HepG2 (cell line): ENCODE results near the gene CAPN12. TPM values are rescaled to one million over a fixed set of nuclear protein-coding genes. Genes with fewer than 3 reads are reported as not detected.

Source experiments
- ATAC-seq: fragments of 200-7000 bp; cut with Tn5 transposase; 3 replicates; pipeline ENCODE4 v1.9.1; 2020; ENCODE audit warnings: mild to moderate bottlenecking, moderate library complexity
- BruUV-seq: library from RNA; stranded (reverse); fragments of 400-500 nt; replicated peaks from 2 replicates; lab custom pipeline; 2021; lab: Mats Ljungman, UMichigan
- CTCF ChIA-PET: fragments of 300-600 bp; formaldehyde crosslinking; extraction: SDS; loops from one replicate; lab custom pipeline; 2021; ENCODE audit warnings: low total read pairs, inconsistent platforms, low intra/inter-chr PET ratio; lab: Yijun Ruan, JAX
- POLR2A ChIA-PET: fragments of 350-600 bp; sonication (Branson Sonifier 250); formaldehyde crosslinking; loops from one replicate; lab custom pipeline; 2020; ENCODE audit warnings: antibody characterized with exemption, inconsistent platforms; lab: Yijun Ruan, JAX
- DNase-seq: peaks from one replicate; pipeline ENCODE4 v3.0.0-alpha.2; 2015; ENCODE audit warnings: low spot score
- FAIRE-seq: peaks from 3 replicates; lab custom pipeline; 2011; peaks lifted over from hg19 to GRCh38; lab: Jason Lieb, UNC
- H2AFZ ChIP-seq: one replicate; pipeline ENCODE4 v1.6.1; 2011; ENCODE audit warnings: low read length, inconsistent platforms
- H3K27ac ChIP-seq: fragments of 300-600 bp; 3 replicates; pipeline ENCODE4 v1.8.0; 2011; ENCODE audit warnings: mixed run types, mild to moderate bottlenecking, mixed read lengths, low read length, inconsistent platforms; ENCODE audit not compliant: insufficient read depth; ENCODE audit errors: extremely low read length
- H3K27me3 ChIP-seq, 2 experiments: fragments of 200-600 bp in 1 of 2; 2 replicates in 1 of 2; 3 replicates in 1 of 2; pipeline versions ENCODE4 v1.6.0 to v1.8.0; 2011; ENCODE audit warnings: low read length in 2 of 2, mild to moderate bottlenecking in 2 of 2, moderate library complexity in 2 of 2, inconsistent platforms in 1 of 2; ENCODE audit not compliant: insufficient read depth in 2 of 2, control insufficient read depth in 1 of 2
- H3K36me3 ChIP-seq, 2 experiments: fragments of 200-600 bp in 1 of 2; replicated peaks in 1 of 2; 2 replicates in 1 of 2; 3 replicates in 1 of 2; pipeline versions ENCODE4 v1.5.1 to v1.8.0; 2011; ENCODE audit warnings: low read length in 2 of 2, inconsistent platforms in 1 of 2; ENCODE audit not compliant: insufficient read depth in 2 of 2, control insufficient read depth in 1 of 2
- H3K4me1 ChIP-seq: 2 replicates; pipeline ENCODE4 v1.5.1; 2012; ENCODE audit warnings: low read length, inconsistent platforms; ENCODE audit not compliant: insufficient read depth
- H3K4me2 ChIP-seq: 2 replicates; pipeline ENCODE4 v1.6.0; 2011; ENCODE audit warnings: low read depth, low read length, inconsistent platforms
- H3K4me3 ChIP-seq, 3 experiments: fragments of 200-600 bp in 1 of 3; sonication (generic), shearing (Covaris generic) in 1 of 3; replicated peaks in 1 of 3; 2 replicates each; pipeline ENCODE4 v1.5.1; 2011 to 2016; ENCODE audit warnings: low read length in 3 of 3, inconsistent platforms in 2 of 3, low read depth in 2 of 3, mild to moderate bottlenecking in 2 of 3, control low read depth in 1 of 3, mixed read lengths in 1 of 3; ENCODE audit not compliant: insufficient read depth in 1 of 3
- H3K79me2 ChIP-seq: one replicate; pipeline ENCODE4 v1.6.1; 2011; ENCODE audit warnings: low read length, inconsistent platforms; ENCODE audit not compliant: insufficient read depth
- H3K9ac ChIP-seq: 2 replicates; pipeline ENCODE4 v1.6.0; 2011; ENCODE audit warnings: mild to moderate bottlenecking, low read depth, low read length, inconsistent platforms; ENCODE audit not compliant: insufficient read depth
- H3K9me3 ChIP-seq: 2 replicates; pipeline ENCODE4 v1.5.1; 2012; ENCODE audit warnings: mild to moderate bottlenecking, low read length
- H4K20me1 ChIP-seq: 2 replicates; pipeline ENCODE4 v1.6.0; 2011; ENCODE audit warnings: inconsistent platforms, mild to moderate bottlenecking, low read length, moderate library complexity; ENCODE audit not compliant: insufficient read depth
- AGO1 ChIP-seq: fragments of 200-400 bp; formaldehyde crosslinking; IDR thresholded peaks from 2 replicates; pipeline ENCODE4 v1.6.1; 2017; ENCODE audit warnings: mild to moderate bottlenecking, low read depth, low read length, moderate library complexity; ENCODE audit not compliant: poor library complexity, severe bottlenecking
- CBFB ChIP-seq: sonication (generic); formaldehyde crosslinking; IDR thresholded peaks from 2 replicates; pipeline ENCODE4 v1.4.0; 2020; ENCODE audit warnings: missing genetic modification reagents
- CENPT ChIP-seq: sonication (generic); formaldehyde crosslinking; IDR thresholded peaks from 2 replicates; pipeline ENCODE4 v1.8.0; 2022; ENCODE audit warnings: low read depth, mild to moderate bottlenecking, moderate library complexity, missing genetic modification reagents
- EHMT2 ChIP-seq: fragments of 200-600 bp; sonication (generic); IDR thresholded peaks from 2 replicates; pipeline ENCODE4 v1.7.0; 2017; ENCODE audit warnings: antibody characterized with exemption, low read depth, low read length, borderline replicate concordance
- HOXA3 ChIP-seq: sonication (generic); formaldehyde crosslinking; IDR thresholded peaks from 2 replicates; pipeline ENCODE4 v1.5.0; 2020; ENCODE audit warnings: missing genetic modification reagents
- HOXA7 ChIP-seq: sonication (generic); formaldehyde crosslinking; IDR thresholded peaks from 2 replicates; pipeline ENCODE4 v1.8.1; 2022; ENCODE audit warnings: mild to moderate bottlenecking, missing genetic modification reagents, moderate library complexity
- HOXD1 ChIP-seq: sonication (generic); formaldehyde crosslinking; IDR thresholded peaks from 2 replicates; pipeline ENCODE4 v1.5.0; 2020; ENCODE audit warnings: missing genetic modification reagents
- KAT7 ChIP-seq: IDR thresholded peaks from 2 replicates; pipeline ENCODE4 v1.6.1; 2018; ENCODE audit warnings: borderline replicate concordance, missing compliant biosample characterization
- KDM2A ChIP-seq: sonication (generic); formaldehyde crosslinking; IDR thresholded peaks from 2 replicates; pipeline ENCODE4 v1.4.0; 2020; ENCODE audit warnings: low read depth, missing genetic modification reagents, borderline replicate concordance
- MBNL3 ChIP-seq: fragments of 250-450 bp; sonication (Bioruptor Pico); conservative IDR thresholded peaks from 2 replicates; pipeline ENCODE4 v1.8.0; 2022; ENCODE audit warnings: mild to moderate bottlenecking, inconsistent platforms
- MED1 ChIP-seq: sonication (generic); formaldehyde crosslinking; IDR thresholded peaks from 2 replicates; pipeline ENCODE4 v1.4.0; 2020; ENCODE audit warnings: missing genetic modification reagents
- RXRB ChIP-seq: IDR thresholded peaks from 2 replicates; pipeline ENCODE4 v1.6.1; 2016; ENCODE audit warnings: borderline replicate concordance, missing genetic modification reagents, missing compliant biosample characterization
- SIN3A ChIP-seq: IDR thresholded peaks from 2 replicates; pipeline ENCODE4 v1.6.1; 2011; ENCODE audit warnings: low read depth, mild to moderate bottlenecking, control low read depth, low read length, borderline replicate concordance
- SPEN ChIP-seq: sonication (generic); formaldehyde crosslinking; IDR thresholded peaks from 2 replicates; pipeline ENCODE4 v1.5.1; 2020; ENCODE audit warnings: low read depth, mild to moderate bottlenecking, missing genetic modification reagents
- TRIM24 ChIP-seq: sonication (generic); formaldehyde crosslinking; IDR thresholded peaks from 2 replicates; pipeline ENCODE4 v1.8.0; 2022; ENCODE audit warnings: mild to moderate bottlenecking, missing genetic modification reagents
- ZBTB38 ChIP-seq: sonication (generic); formaldehyde crosslinking; IDR thresholded peaks from 2 replicates; pipeline ENCODE4 v1.5.1; 2020; ENCODE audit warnings: mild to moderate bottlenecking, missing genetic modification reagents
- ZFP36L2 ChIP-seq: sonication (generic); formaldehyde crosslinking; IDR thresholded peaks from 2 replicates; pipeline ENCODE4 v1.4.0; 2020; ENCODE audit warnings: missing genetic modification reagents
- ZFX ChIP-seq: sonication (generic); formaldehyde crosslinking; IDR thresholded peaks from 2 replicates; pipeline ENCODE4 v1.4.0; 2020; ENCODE audit warnings: mild to moderate bottlenecking, low read depth, missing genetic modification reagents, moderate library complexity
- ZNF143 ChIP-seq: sonication (generic); formaldehyde crosslinking; IDR thresholded peaks from 2 replicates; pipeline ENCODE4 v1.4.0; 2020; ENCODE audit warnings: missing genetic modification reagents
- ZNF251 ChIP-seq: sonication (generic); formaldehyde crosslinking; IDR thresholded peaks from 2 replicates; pipeline ENCODE4 v1.9.0; 2021; ENCODE audit warnings: mild to moderate bottlenecking, missing genetic modification reagents
- ZNF3 ChIP-seq: IDR thresholded peaks from 2 replicates; pipeline ENCODE4 v1.7.0; 2017; ENCODE audit warnings: inconsistent platforms
- ZNF782 ChIP-seq: sonication (generic); formaldehyde crosslinking; IDR thresholded peaks from 2 replicates; pipeline ENCODE4 v1.4.0; 2020; ENCODE audit warnings: missing genetic modification reagents, mild to moderate bottlenecking, borderline replicate concordance
- WGBS: methylation state at CpG from one replicate; pipeline ENCODE4 v1.1.6; 2017; ENCODE audit warnings: low lambda C conversion rate; 5-methylcytosine and 5-hydroxymethylcytosine counted together
- in situ Hi-C: cut with HindIII; loops from 2 replicates; pipeline ENCODE4 v1.10.0; 2017; ENCODE audit warnings: low pct_unique_long_range_greater_than_20kb; ENCODE audit not compliant: extremely low pct_ligation_motif_present
- intact Hi-C: fragments of 100-400 bp; cut with micrococcal nuclease; formaldehyde crosslinking; loops from one replicate; pipeline ENCODE4 v1.10.0; 2022; ENCODE audit not compliant: unreplicated experiment
- polyA plus RNA-seq, 8 experiments: library from polyadenylated mRNA; depleted of rRNA in 3 of 8; stranded (reverse) in 7 of 8; unstranded in 1 of 8; fragments of >200 nt; fragmentation: Illumina TruSeq in 4 of 8; extraction: Trizol in 4 of 8; gene quantifications; 2 replicates each; pipeline versions ENCODE4 v1.2.1 to v1.2.3, GENCODE V29; 2011 to 2016; ENCODE audit warnings: low read depth in 4 of 8, missing spikeins in 1 of 8, mixed read lengths in 1 of 8; ENCODE audit not compliant: insufficient read depth in 1 of 8
- total RNA-seq, 5 experiments: library from RNA; depleted of rRNA; stranded (reverse); fragments of >200 nt; fragmentation: Illumina TruSeq; extraction: Trizol; gene quantifications; 2 replicates each; pipeline ENCODE4 v1.2.3, GENCODE V29; 2016; ENCODE audit warnings: low read depth in 1 of 5
- TF ChIP-seq, protein P1 (sequence below): sonication (generic); formaldehyde crosslinking; IDR thresholded peaks from 2 replicates; pipeline ENCODE4 v1.4.0; 2020; ENCODE audit warnings: mild to moderate bottlenecking, missing genetic modification reagents
- TF ChIP-seq, protein P2 (sequence below): sonication (generic); formaldehyde crosslinking; IDR thresholded peaks from 2 replicates; pipeline ENCODE4 v1.8.1; 2023; ENCODE audit warnings: missing genetic modification reagents, inconsistent platforms, borderline replicate concordance

Gene CAPN12
- total and polyA plus RNA-seq, 2 of the 13 experiments (the other 11 are each of a cell fraction or from before 2014, with no cell fraction given), result 1.6 to 13.6 TPM

DNA sequence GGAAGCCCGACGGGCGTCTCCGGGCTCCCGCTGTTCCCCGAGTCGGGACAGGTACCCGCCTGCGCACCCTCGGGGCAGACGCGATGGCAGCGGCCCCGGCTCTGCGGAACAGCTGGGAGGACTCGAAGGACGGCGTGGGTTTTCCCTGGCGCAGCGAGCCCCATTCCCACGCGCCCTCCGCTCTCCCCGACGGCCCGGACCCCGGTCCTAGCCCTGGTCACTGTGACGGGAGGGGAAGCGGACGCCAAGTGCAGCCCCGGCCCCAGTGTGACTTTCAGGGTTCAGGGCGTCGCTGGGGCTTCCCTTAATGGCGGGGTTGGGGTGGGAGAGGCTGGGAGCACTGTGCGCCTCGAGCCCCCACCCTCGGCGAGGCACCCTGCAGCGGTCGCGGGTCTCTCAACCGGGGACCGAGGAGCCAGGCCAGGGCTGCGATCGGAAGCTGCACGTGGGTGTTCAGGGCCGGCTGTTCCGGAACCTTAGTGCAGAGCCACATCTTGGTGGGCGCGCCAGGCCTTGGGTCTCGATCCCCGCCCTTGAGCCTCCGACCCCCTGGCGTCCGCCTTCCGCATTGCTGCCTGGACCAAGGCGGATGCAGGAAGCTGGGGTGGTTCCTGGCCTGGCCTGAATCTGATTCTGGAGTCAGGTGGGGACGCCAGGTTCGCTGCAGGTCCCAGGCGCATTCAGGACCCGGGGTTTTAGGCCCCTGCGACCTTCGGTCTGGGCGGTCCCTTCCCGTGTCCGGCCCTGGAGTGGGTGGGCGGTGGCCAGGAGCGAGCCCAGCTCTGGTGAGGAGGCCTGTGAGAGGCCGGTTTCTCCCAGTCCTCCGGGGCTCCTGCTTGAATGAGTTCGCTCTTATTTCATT is 48.2 kb upstream of the CAPN12 start:
- H3K4me1 ChIP-seq, result peaks cover 21% of the 10 kb centered on the region
- no peak overlapping the region for H3K4me3 ChIP-seq
- ATAC-seq (peak; percentile 69), FAIRE-seq (no peak), DNase-seq (no peak)
- H2AFZ ChIP-seq, result no peak overlapping the region
- WGBS, result 81% methylated on average over 35 of the region's 71 CpGs
- no peak overlapping the region for H3K9ac ChIP-seq
- BruUV-seq, result no TSS peak
- no peaks in the 10 kb centered on the region for H3K27me3 ChIP-seq
- no peaks in the 10 kb centered on the region for H3K9me3 ChIP-seq
- H3K4me2 ChIP-seq, result peak overlapping the region; percentile 41
- no peaks in the 10 kb centered on the region for H3K79me2 ChIP-seq
- CTCF ChIA-PET, result no interaction called here
- no peaks in the 10 kb centered on the region for H4K20me1 ChIP-seq
- H3K36me3 ChIP-seq, result no peaks in the 10 kb centered on the region
- POLR2A ChIA-PET, result interaction anchor here (0.6 to 1.6 kb wide), 2 partner anchors 18 to 29 kb away, joined by 3 to 5 read pairs; no protein-coding TSS in a partner anchor
- in situ Hi-C loops, result no loop called here
- H3K27ac ChIP-seq, result no peak overlapping the region
- intact Hi-C loops, result no loop called here
- TF ChIP-seq, protein P1, sequence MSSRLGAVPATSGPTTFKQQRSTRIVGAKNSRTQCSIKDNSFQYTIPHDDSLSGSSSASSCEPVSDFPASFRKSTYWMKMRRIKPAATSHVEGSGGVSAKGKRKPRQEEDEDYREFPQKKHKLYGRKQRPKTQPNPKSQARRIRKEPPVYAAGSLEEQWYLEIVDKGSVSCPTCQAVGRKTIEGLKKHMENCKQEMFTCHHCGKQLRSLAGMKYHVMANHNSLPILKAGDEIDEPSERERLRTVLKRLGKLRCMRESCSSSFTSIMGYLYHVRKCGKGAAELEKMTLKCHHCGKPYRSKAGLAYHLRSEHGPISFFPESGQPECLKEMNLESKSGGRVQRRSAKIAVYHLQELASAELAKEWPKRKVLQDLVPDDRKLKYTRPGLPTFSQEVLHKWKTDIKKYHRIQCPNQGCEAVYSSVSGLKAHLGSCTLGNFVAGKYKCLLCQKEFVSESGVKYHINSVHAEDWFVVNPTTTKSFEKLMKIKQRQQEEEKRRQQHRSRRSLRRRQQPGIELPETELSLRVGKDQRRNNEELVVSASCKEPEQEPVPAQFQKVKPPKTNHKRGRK, result no peak
- TF ChIP-seq HOXA7 (CRISPR knock-in tag), result no peak
- no peak for TF ChIP-seq CBFB (CRISPR knock-in tag)
- no peak for TF ChIP-seq HOXD1 (CRISPR knock-in tag)
- TF ChIP-seq ZNF143, result no peak
- no peak for TF ChIP-seq MBNL3 (CRISPR knock-in tag)
- peak; percentile 54 for TF ChIP-seq HOXA3 (CRISPR knock-in tag)
- no peak for TF ChIP-seq ZNF251 (CRISPR knock-in tag)
- no peak for TF ChIP-seq TRIM24 (CRISPR knock-in tag)
- peak; percentile 76 for TF ChIP-seq ZBTB38
- TF ChIP-seq, protein P2, sequence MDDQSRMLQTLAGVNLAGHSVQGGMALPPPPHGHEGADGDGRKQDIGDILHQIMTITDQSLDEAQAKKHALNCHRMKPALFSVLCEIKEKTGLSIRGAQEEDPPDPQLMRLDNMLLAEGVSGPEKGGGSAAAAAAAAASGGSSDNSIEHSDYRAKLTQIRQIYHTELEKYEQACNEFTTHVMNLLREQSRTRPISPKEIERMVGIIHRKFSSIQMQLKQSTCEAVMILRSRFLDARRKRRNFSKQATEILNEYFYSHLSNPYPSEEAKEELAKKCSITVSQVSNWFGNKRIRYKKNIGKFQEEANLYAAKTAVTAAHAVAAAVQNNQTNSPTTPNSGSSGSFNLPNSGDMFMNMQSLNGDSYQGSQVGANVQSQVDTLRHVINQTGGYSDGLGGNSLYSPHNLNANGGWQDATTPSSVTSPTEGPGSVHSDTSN (CRISPR knock-in tag), result no peak
- no peak for TF ChIP-seq ZFP36L2 (CRISPR knock-in tag)
- no peak for TF ChIP-seq KAT7 (CRISPR knock-in tag)
- no peak for TF ChIP-seq MED1 (CRISPR knock-in tag)
- TF ChIP-seq SPEN (CRISPR knock-in tag), result no peak
- peak; percentile 57; the same call in 1 of the 2 replicates for TF ChIP-seq ZFX
- no peak for TF ChIP-seq KDM2A (CRISPR knock-in tag)
- TF ChIP-seq ZNF3 (CRISPR knock-in tag), result no peak
- TF ChIP-seq RXRB (CRISPR knock-in tag), result no peak
- no peak for TF ChIP-seq CENPT
- TF ChIP-seq ZNF782 (CRISPR knock-in tag), result no peak
- TF ChIP-seq AGO1, result no peak
- TF ChIP-seq SIN3A, result no peak
- no peak for TF ChIP-seq EHMT2
